ENCODE measurements around the gene NCBP3.

DNA sequence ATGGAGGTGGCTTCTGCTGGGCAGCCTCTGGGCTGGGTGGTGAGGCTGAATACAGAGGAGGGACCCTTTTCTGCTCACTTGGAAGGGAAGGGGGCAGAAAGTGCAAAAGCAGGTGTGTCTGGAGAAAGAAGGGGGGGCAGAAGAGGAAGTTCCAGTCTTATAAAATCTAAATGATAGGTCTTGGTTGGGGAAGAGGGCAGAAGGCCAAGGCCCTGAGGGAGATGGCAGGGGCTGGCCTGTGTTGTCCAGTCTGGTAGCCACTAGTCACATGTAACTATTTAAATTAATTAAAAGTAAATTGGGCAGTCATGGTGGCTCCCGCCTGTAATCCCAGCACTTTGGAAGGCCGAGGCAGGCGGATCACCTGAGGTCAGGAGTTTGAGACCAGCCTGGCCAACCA lies 49.3 kb upstream of the NCBP3 start:
- no peak for TF ChIP-seq GATA2 (IDR thresholded peaks at IDR 0.05; ENCODE audit: low read depth, low read length)
- TF ChIP-seq GATA3 (IDR thresholded peaks at IDR 0.05; ENCODE audit: low read depth, low read length), result no peak
